Testis (tissue), 3 donors: ENCODE measurements around the gene PABPC3. TPM values are rescaled to one million over a fixed set of nuclear protein-coding genes. Genes with fewer than 3 reads are reported as not detected.
A peak's percentile ranks its signal among the peaks of the same experiment; 100 is the strongest.

ENCODE experiments used
- DNase-seq: peaks from one replicate; pipeline ENCODE4 v3.0.0-alpha.2; 2019
- H3K27ac ChIP-seq, 2 donors: fragments of 200-600 bp; sonication (generic); one replicate each; pipeline ENCODE4 v1.5.1; 2019
- H3K27me3 ChIP-seq: fragments of 200-600 bp; sonication (generic); one replicate; pipeline ENCODE4 v1.5.1; 2019
- H3K36me3 ChIP-seq: fragments of 200-600 bp; sonication (generic); one replicate; pipeline ENCODE4 v1.5.1; 2017; ENCODE audit warnings: low read depth; ENCODE audit errors: missing control alignments
- H3K4me1 ChIP-seq: fragments of 200-600 bp; sonication (generic); one replicate; pipeline ENCODE4 v1.5.1; 2019
- H3K4me3 ChIP-seq, 2 donors: fragments of 200-600 bp; sonication (generic); one replicate each; pipeline ENCODE4 v1.5.1; 2017 to 2019
- H3K9me3 ChIP-seq: fragments of 200-600 bp; sonication (generic); one replicate; pipeline ENCODE4 v1.5.1; 2017
- CTCF ChIP-seq, 3 experiments: fragments of 450-650 bp in 2 of 3; fragments of 200-600 bp in 1 of 3; sonication (generic) in 1 of 3; IDR thresholded peaks; one replicate each; pipeline ENCODE4 v1.5.1; 2016 to 2019; ENCODE audit warnings: antibody characterized with exemption in 3 of 3, mild to moderate bottlenecking in 2 of 3, moderate library complexity in 1 of 3
- POLR2A ChIP-seq: fragments of 450-650 bp; IDR thresholded peaks from one replicate; pipeline ENCODE4 v1.6.1; 2017; ENCODE audit warnings: antibody characterized with exemption, mild to moderate bottlenecking, moderate library complexity
- WGBS, 2 donors: methylation state at CpG; one replicate each; pipeline ENCODE4 v1.1.5; 2018; 5-methylcytosine and 5-hydroxymethylcytosine counted together
- intact Hi-C: fragments of 100-400 bp; cut with DNase I; formaldehyde crosslinking; loops from one replicate; pipeline ENCODE4 v1.15.1; 2023; ENCODE audit warnings: low total_unique reads
- polyA plus RNA-seq: library from polyadenylated mRNA; stranded (reverse); fragments of 350-450 nt; fragmentation: Illumina TruSeq; extraction: RNeasy Lipid Tissue Mini Kit (QIAGEN cat#74804); gene quantifications from one replicate; pipeline ENCODE4 v1.2.3, GENCODE V29; 2014; ENCODE audit warnings: low read depth, low replicate concordance; ENCODE audit not compliant: insufficient read depth
- total RNA-seq, 2 donors: library from RNA; depleted of rRNA; stranded (reverse); fragments of >200 nt; gene quantifications; one replicate each; pipeline ENCODE4 v1.2.3, GENCODE V29; 2016

The PABPC3 gene
- total and polyA plus RNA-seq, 3 donors from 2014 or later = 24.0 to 66.0 (median 31.7) TPM

- WGBS, 2 donors = 69 to 73% methylated on average over 3 of the region's 3 CpGs
- H3K27ac ChIP-seq = no peak overlapping the region
- peaks cover 4% of the 10 kb centered on the region for H3K4me1 ChIP-seq
- TF ChIP-seq POLR2A (no peak), CTCF (IDR thresholded peaks at IDR 0.05) (no peak)
- H3K9me3 ChIP-seq = no peaks in the 10 kb centered on the region
- no peaks in the 10 kb centered on the region for H3K27me3 ChIP-seq
- no peak overlapping the region for H3K4me3 ChIP-seq
- H3K36me3 ChIP-seq = no peaks in the 10 kb centered on the region
- intact Hi-C loops = no loop called here
- no peak for DNase-seq
These were observed 20.1 kb downstream of the PABPC3 start for GRCh38 chr13:25116044-25116443.

- Histone ChIP-seq H3K36me3 (no peaks in the 10 kb centered on the region), H3K27ac (peak overlapping the region in 1 of 2 donors; percentile 36), H3K4me3 (no peak overlapping the region), H3K9me3 (no peaks in the 10 kb centered on the region), H3K27me3 (no peaks in the 10 kb centered on the region), H3K4me1 (peaks cover 4% of the 10 kb centered on the region)
- no peak for DNase-seq
- TF ChIP-seq CTCF (IDR thresholded peaks at IDR 0.05) (no peak), POLR2A (no peak)
- intact Hi-C loops = no loop called here
- 53 to 73% methylated on average over 4 to 16 of the region's 16 CpGs for WGBS, 2 donors
These were observed 21.4 kb downstream of the PABPC3 start for GRCh38 chr13:25117312-25117711.

DNA sequence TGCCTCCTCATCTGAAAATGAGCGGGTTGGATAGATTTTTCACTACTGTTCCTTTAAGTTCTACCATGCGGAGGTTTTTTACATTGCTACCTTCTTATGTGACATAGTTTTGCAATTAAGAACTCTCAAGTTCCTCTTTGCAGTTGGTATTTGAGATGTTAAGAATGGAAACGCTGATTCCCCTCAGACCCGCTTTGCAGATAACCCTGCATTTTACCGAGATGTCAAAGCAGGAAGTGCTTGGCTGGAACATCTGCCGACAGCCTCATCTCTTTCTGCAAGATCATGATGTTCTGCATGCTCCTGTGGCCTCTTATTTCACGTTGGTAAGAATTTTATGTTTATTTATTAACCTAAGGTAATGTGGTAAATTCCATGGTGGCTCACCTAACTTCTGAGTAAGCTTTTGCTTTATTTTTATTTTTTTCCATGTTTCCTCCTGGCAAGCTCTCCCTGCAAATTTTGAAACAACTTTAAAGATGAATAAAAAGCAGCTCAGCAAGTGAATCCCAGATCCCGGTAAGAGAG, 22.5 kb downstream of the PABPC3 start:
- intact Hi-C loops = no loop called here
- Histone ChIP-seq H3K27me3 (no peaks in the 10 kb centered on the region), H3K27ac (no peak overlapping the region), H3K4me1 (peaks cover 4% of the 10 kb centered on the region), H3K4me3 (no peak overlapping the region), H3K9me3 (no peaks in the 10 kb centered on the region), H3K36me3 (no peaks in the 10 kb centered on the region)
- 31 to 37% methylated on average over 8 of the region's 8 CpGs for WGBS, 2 donors
- TF ChIP-seq CTCF (IDR thresholded peaks at IDR 0.05) = no peak
- no peak for TF ChIP-seq POLR2A
- no peak for DNase-seq

- no peak for DNase-seq
- H3K9me3 ChIP-seq = no peaks in the 10 kb centered on the region
- TF ChIP-seq POLR2A = no peak
- TF ChIP-seq CTCF (IDR thresholded peaks at IDR 0.05) = no peak
- H3K4me1 ChIP-seq = no peaks in the 10 kb centered on the region
- no peaks in the 10 kb centered on the region for H3K36me3 ChIP-seq
- H3K27me3 ChIP-seq = no peaks in the 10 kb centered on the region
- intact Hi-C loops = no loop called here
- H3K27ac ChIP-seq = no peak overlapping the region
- 58 to 73% methylated on average over 3 of the region's 3 CpGs for WGBS, 2 donors
- H3K4me3 ChIP-seq = no peak overlapping the region
These were observed 35.0 kb downstream of the PABPC3 start for GRCh38 chr13:25130944-25131343.

GRCh38 chr13:25131881-25132420, 36.0 kb downstream of the PABPC3 start:
- 83% methylated on average over 6 of the region's 6 CpGs for WGBS, 2 donors
- DNase-seq = no peak
- no peak overlapping the region for H3K4me3 ChIP-seq

More at GRCh38 chr13:25131881-25132420, 36.0 kb downstream of the PABPC3 start:
- H3K9me3 ChIP-seq = no peaks in the 10 kb centered on the region
- no peaks in the 10 kb centered on the region for H3K4me1 ChIP-seq
- H3K27ac ChIP-seq = no peak overlapping the region
- H3K36me3 ChIP-seq = no peaks in the 10 kb centered on the region
- intact Hi-C loops = no loop called here
- TF ChIP-seq POLR2A = no peak
- no peaks in the 10 kb centered on the region for H3K27me3 ChIP-seq
